GM19351 (cell line): ENCODE measurements around the gene OMA1.
A peak's percentile ranks its signal among the peaks of the same experiment; 100 is the strongest.
"Not testable (repeated sequence)": the region's sequence is repeated elsewhere in the genome, so short reads cannot be mapped to it uniquely, and the experiment has no call there.

Experiments
- ATAC-seq: cut with Tn5 transposase; IDR thresholded peaks from one replicate; pipeline ENCODE4 v1.9.1; 2021; ENCODE audit warnings: mild to moderate bottlenecking, moderate library complexity; ENCODE audit not compliant: unreplicated experiment

The OMA1 gene

DNA sequence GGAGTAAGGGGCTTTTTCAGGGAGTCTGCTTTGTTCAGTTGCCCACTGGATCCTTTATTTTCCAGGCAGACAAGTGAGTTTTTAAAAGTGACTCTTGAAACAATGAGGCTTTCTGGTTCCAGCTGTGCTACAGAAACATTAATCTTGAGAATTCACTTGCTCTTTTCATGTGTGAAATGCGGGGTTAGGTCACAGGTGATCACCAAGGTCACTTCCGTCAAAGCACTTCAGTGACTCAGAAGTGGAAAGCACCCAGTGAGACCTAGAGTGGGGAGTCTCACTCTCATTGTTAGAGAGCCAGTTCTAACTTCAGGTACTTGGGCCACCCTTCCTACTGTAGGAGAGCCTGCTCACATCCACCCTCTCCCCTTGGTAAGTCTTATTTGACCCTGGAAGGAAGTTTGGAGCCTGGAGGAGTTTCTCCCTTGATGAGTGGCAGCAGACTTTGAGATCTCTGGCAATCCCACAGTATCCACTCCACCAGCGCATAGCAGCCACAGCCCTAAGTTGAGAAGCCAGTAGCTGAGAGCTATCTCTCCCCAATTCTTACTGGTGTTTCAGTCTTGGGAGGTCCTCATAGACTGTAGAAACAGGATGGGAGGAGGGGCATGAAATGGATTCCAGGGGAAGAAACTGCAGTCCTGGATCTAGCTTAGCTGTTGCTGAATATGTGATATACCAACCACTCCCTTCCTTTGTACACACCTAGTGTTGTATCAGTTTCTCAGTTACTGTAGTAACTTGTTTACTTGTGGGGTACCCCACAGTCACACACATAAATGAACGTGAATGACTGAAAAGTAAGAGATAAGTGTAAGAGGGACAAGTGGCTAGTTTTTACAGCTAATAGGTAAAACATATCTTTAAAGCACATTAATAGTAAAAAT lies 27.4 kb upstream of the OMA1 start:
- peak; percentile 96 for ATAC-seq

GRCh38 chr1:58573138-58573537 lies 26.6 kb upstream of the OMA1 start:
- ATAC-seq = no peak

- no peak for ATAC-seq
These were observed 26.2 kb upstream of the OMA1 start for GRCh38 chr1:58572690-58573089.

DNA sequence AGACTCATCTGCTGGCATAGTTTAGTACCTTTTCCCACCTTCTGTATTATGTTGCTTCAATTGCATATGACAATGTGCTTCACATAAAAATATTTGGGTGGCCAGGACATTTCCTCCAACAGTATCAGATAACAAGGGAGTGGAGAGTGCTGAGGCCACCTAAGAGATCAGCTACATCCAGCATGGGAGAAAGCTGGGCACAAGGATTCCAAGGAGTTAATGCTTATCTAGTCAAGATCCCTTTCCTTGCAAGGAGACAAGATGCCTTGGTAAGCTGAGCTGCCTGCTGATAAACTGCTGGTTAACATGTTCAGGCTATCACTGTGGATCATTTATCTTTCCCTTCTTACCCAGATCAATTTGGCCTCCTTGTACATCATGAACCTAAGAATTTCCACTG lies 25.1 kb upstream of the OMA1 start:
- ATAC-seq = no peak

DNA sequence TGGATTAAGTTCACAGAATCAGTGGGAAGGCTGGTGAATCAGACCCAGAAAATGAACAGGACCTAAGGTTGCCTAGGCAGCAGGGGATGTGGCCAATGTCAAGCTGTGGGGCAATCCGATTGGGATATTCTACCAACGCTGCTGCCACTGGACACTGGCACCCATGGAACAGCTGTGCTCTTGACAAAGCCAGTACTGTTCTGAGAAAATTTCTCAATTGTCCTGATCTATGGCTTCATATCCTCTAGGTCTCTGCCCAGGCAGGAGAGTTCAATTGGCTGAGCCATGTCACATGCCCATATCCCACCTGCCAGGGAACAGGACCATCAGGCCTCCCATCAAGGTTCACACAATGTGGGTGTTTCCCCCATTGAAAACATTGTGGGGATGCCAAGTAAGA lies 24.3 kb upstream of the OMA1 start:
- no peak for ATAC-seq

DNA sequence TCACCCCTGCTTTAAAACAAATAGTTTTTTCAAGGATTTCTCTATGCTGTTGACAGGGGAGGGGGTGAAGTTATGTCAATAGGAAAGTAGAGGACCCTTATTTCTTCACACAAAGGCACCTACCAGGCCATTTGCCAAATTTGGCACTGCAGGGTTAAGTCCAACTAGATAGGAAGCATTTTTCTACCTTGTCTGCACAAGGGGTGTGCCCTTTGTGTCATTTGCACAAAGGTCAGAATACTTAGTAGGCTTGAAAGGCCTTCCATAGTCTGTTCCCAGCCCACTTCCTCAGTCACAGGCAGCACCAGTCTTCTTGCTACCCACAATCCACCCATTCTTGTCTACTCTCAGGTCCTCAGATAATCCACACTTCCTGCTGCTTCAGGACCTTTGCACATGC lies 23.6 kb upstream of the OMA1 start:
- ATAC-seq = no peak

DNA sequence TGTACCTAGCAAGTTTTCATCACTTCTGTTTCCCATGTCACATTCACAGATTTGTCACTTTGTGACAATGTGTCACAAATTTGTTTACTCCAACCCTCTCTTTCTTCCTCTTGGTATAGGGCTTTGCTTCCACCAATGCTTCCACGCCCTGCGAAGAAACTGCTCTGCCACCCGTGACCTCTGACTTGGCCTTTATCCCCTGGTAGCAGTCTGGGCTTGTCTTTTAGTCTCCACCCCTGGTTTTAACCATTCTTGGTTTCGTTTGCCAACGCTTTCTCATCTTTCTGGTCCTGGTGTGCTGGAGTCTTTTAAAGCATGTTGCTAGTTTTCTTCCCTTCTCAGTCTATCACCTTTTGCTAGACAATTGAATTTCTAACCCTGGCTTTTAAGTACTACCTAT lies 22.4 kb upstream of the OMA1 start:
- ATAC-seq = no peak

- no peak for ATAC-seq
These were observed 21.8 kb upstream of the OMA1 start for GRCh38 chr1:58568271-58568860.

- ATAC-seq = no peak
These were observed 19.8 kb upstream of the OMA1 start for GRCh38 chr1:58566339-58566738.

DNA sequence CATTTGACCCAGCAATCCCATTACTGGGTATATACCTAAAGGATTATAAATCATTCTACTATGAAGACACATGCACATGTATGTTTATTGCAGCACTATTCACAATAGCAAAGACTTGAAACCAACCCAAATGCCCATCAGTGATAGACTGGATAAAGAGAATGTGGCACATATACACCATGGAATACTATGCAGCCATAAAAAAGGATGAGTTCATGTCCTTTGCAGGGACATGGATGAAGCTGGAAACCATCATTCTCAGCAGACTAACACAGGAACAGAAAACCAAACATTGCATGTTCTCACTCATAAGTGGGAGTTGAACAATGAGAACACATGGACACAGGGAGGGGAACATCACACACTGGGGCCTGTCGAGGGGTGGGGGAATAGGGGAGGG lies 17.2 kb upstream of the OMA1 start:
- ATAC-seq = not testable (repeated sequence)

DNA sequence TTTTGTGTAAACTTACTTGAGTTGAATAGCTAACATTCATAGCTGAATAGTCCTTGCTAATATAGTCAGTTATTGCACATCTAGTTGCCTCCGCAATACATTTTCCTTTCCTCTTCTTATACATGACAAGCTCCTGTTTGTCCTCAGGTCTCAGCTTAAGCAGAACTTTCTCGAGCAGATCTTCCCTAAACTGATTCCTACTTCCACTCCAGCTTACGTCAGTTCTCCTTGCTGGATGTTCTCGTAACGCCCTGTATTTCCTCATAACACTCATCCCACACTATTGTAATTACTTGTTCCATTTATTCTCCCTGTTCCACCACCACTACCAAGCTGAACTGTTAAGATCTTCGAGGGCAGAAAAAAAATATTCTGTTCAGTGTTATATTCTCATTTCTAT lies 15.1 kb upstream of the OMA1 start:
- no peak for ATAC-seq

- ATAC-seq = no peak
These were observed 8.9 kb upstream of the OMA1 start for GRCh38 chr1:58555393-58555792.

DNA sequence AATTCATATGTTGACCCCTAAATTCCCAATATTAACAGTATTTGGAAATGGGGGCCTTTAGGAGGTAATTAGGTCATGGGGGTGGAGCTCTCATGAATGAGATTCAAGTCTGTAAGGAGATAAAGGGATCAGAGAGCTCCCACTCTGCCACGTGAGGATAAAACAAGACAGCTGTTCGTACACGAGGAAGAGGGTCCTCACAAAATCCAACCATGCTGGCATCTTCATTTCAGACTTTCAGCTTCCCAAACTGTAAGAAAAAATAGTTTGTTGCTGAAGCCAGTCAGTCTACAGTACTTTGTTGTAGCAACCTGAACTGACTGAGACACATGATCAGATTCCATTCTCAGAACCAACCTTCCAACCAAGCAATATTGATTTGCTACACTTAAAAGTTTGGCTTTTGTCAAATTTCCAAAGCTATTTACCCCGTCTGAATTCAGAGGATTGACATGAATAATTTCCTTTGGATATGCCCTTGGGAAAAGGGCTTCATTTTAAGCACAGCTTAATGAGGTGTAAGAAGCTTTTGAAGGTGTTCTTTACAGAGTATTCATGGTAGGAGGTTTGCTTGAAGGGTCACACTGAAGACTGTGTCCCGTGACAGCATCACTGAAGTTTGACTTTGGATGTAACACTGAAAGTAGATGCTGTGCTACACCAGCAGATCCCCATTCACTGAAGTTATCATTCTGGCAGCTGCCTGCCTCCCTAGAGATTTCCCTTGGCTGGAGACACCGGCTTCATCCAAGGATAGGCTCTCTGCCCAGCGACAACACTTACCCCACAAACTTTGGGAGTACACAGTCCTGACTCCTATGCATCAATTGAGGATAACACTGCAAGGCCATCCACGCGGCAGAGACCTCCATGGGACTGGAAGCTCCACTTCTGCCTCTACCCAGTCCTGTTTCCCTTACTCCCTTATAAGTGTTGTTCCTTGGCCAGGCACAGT lies 4.9 kb upstream of the OMA1 start:
- ATAC-seq = no peak

DNA sequence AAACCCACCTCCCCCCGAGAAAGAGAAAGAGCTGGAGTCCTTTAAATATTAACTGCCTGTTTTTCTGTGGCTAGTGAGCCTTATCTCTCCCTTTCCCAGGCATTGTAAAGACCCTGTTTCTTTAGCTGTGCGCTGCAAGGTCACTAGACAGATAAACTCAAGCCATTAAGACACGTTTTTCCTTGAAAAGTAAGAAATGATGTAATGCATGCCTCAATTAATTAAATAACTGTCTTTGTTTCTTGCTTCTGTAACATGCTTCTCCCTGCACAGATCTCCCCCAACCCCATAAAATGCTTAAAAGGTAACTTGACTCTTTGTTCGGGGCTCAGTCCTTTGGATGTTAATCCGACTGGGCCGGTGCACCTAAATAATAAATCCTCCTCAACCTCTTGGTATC lies 2.8 kb upstream of the OMA1 start:
- not testable (repeated sequence) for ATAC-seq

DNA sequence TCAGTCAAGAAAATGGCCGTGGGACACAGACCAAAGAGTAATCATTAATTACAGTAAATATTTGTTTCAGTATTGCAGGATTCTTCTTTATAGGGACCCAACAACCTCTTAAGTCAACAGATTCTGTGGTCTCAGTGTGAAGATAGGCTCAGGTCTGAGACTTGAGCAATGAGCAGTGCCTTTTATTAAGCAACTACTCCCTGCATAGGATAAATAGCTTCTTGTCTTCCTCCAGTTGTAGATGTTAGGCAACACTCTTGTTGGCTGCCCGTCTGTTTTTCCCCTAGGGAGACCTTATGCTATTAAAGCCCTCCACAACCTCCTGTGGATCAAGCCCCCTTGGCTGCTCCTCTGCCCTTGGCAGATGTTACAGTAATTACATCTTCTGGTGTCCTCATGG lies 1.8 kb upstream of the OMA1 start:
- no peak for ATAC-seq

GRCh38 chr1:58545591-58546519 lies 671 bp downstream of the OMA1 start:
- peak; percentile 68 for ATAC-seq

GRCh38 chr1:58543260-58543659 lies 3.3 kb downstream of the OMA1 start:
- ATAC-seq = no peak

GRCh38 chr1:58539553-58539952 lies 7.0 kb downstream of the OMA1 start:
- no peak for ATAC-seq

DNA sequence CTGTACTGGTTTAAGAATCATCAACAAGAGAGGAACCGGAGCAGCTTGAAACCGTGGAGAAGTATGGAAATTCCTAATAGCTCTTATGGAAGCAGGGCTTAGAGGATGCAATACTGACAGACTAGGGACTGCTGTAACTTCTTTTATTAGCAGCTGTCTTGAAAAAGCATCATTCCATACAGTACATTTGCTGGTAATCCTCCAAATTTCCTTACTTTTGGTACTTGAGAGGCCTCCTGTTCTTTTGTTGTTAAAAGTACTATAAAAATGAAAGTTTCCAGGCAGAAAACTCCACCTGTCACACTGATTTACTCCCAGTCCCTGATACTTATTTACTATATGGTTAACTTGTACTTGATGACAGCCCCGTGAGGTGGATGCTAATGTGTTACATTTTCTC lies 7.7 kb downstream of the OMA1 start:
- ATAC-seq = no peak

- not testable (repeated sequence) for ATAC-seq
These were observed 14.7 kb downstream of the OMA1 start for GRCh38 chr1:58531842-58532241.
